GM10266 (cell line): ENCODE results near the gene WHAMM.

Source experiments
- DNase-seq: peaks from one replicate; pipeline ENCODE4 v3.0.0; 2012; ENCODE audit errors: extremely low spot score
- CTCF ChIP-seq: IDR thresholded peaks from 2 replicates; pipeline ENCODE4 v1.5.1; 2012; ENCODE audit warnings: mild to moderate bottlenecking, low read depth; ENCODE audit not compliant: control insufficient read depth, insufficient read depth; ENCODE audit errors: missing control alignments

Gene WHAMM

GRCh38 chr15:82839136-82839535 lies 29.7 kb downstream of the WHAMM start:
- no peak for DNase-seq
- TF ChIP-seq CTCF: no peak

GRCh38 chr15:82840166-82840565 lies 30.7 kb downstream of the WHAMM start:
- TF ChIP-seq CTCF: no peak

GRCh38 chr15:82843566-82843965 lies 34.1 kb downstream of the WHAMM start:
- no peak for TF ChIP-seq CTCF
- no peak for DNase-seq

More at GRCh38 chr15:82840166-82840565, 30.7 kb downstream of the WHAMM start:
- no peak for DNase-seq

DNA sequence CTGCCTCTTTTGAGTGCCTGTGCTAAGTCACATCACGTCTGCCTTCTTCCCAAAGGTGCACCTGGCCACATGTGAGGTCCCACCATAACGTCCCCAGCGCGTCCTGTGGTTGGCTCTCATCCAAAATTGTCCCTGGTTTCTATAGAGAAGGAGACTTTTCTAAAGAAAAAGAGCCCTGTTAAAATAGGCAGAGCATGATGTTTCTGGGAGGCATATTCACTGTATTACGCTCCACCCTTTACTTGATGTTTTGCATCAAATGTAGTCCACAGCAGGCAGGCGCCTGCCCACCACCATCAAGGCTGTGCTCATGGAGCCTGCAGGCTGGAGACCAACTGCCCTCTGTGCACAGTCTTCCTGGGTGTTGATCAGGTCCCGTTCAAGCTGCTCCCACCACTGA lies 36.3 kb downstream of the WHAMM start:
- DNase-seq: no peak
- no peak for TF ChIP-seq CTCF

GRCh38 chr15:82846621-82847020 lies 37.2 kb downstream of the WHAMM start:
- DNase-seq: no peak
- no peak for TF ChIP-seq CTCF

DNA sequence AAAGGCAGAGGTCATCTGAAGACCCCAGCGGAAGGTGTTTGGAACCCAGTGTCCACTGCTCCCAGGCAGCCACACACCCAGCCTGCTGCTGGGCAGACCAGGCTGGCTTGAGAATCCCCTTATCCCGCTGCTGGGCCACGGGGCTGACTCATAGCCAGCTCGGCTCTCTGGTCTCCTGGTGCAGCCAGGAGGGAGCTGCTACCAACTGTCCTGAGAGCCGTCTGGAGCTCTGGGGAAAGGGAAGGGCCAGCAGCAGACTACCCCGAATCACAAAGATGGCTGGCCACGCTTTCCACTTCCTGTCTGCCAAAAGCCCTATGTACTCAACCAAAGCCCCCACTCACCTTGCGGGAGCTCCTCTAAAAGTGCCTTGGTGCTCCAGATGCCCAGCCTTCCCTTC lies 38.3 kb downstream of the WHAMM start:
- no peak for DNase-seq
- TF ChIP-seq CTCF: no peak

DNA sequence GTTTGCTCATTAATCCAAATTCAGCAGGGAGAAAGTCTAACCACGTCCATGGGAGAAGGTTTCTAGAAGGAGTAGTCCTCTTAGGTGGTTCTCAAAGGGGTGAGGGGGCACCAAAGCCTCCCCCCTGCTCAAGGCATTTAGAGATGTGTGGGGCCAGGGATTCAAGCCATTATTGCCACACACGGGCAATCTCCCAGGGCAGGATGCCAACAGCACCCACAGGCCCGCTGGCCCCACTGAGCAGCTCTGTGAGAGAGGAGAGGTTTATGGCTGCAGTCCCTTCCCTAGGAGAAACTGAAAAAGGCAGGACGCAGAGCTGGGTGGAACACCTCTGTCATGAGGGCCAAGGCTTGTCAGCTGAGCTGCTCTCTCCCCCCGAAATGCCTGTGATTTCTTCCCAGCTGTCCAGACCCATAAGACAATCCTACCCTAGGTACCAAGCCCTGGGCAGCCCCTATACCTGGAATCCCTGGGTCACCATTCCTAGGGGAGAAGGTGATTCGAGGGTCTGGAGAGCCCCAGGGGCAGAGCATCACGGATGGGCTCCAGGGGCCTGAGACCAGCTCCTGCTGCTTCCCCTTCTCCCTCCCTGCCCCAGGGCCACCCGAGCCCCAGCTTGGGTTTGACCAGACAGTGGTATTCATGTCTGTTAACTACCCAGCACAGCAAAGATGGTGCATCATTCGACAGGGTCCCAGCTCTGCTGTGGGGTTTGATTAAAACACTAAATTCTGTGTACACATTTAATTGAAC lies 39.0 kb downstream of the WHAMM start:
- no peak for DNase-seq
- no peak for TF ChIP-seq CTCF
